ENCODE results near the gene SSB. TPM values are rescaled to one million over a fixed set of nuclear protein-coding genes. Genes with fewer than 3 reads are reported as not detected.

Gene SSB
- total and polyA plus RNA-seq, 2 of the 13 experiments (the other 11 are each of a cell fraction or from before 2014, with no cell fraction given) = 109 to 208 TPM

GRCh38 chr2:169824373-169825333 lies 26.0 kb downstream of the SSB start, which contains the start of gene METTL5 (continued):
- TF ChIP-seq RORA (CRISPR knock-in tag; IDR thresholded peaks at IDR 0.05) (0 out of 2 replicates have a peak, but pooled peaks have one; percentile 6), ZBTB3 (CRISPR knock-in tag; IDR thresholded peaks at IDR 0.05; ENCODE audit: borderline replicate concordance, low read depth) (0 out of 2 replicates have a peak, but pooled peaks have one; percentile 86), PTBP1 (IDR thresholded peaks at IDR 0.05; ENCODE audit: low read depth, low read length, poor library complexity, severe bottlenecking) (peak; percentile 53), YEATS4 (CRISPR knock-in tag; IDR thresholded peaks at IDR 0.05; ENCODE audit: borderline replicate concordance) (peak; percentile 98), MXD3 (CRISPR knock-in tag; IDR thresholded peaks at IDR 0.05) (peak; percentile 93), KDM5B (CRISPR knock-in tag; IDR thresholded peaks at IDR 0.05; ENCODE audit: borderline replicate concordance) (peak; percentile 96), SNAPC2 (CRISPR knock-in tag; IDR thresholded peaks at IDR 0.05) (no peak), YEATS2 (CRISPR knock-in tag; IDR thresholded peaks at IDR 0.05; ENCODE audit: borderline replicate concordance) (peak; percentile 55; the same call in 1 of the 2 replicates), ZNF607 (CRISPR knock-in tag; IDR thresholded peaks at IDR 0.05; ENCODE audit: borderline replicate concordance) (peak; percentile 99), HNRNPH1 (optimal IDR thresholded peaks at IDR 0.05; ENCODE audit: low read depth, low read length) (no peak), ZNF510 (CRISPR knock-in tag; IDR thresholded peaks at IDR 0.05; ENCODE audit: low read depth) (0 out of 2 replicates have a peak, but pooled peaks have one; percentile 38), CAMTA2 (CRISPR knock-in tag; IDR thresholded peaks at IDR 0.05; ENCODE audit: borderline replicate concordance) (no peak), HNRNPLL (IDR thresholded peaks at IDR 0.05; ENCODE audit: low read depth, low read length, poor library complexity, severe bottlenecking) (peak; percentile 88), KDM4B (CRISPR knock-in tag; IDR thresholded peaks at IDR 0.05) (peak; percentile 47; the same call in 1 of the 2 replicates), NR3C1 (CRISPR knock-in tag; IDR thresholded peaks at IDR 0.05) (no peak), CC2D1A (CRISPR knock-in tag; IDR thresholded peaks at IDR 0.05) (no peak), ZNF282 (IDR thresholded peaks at IDR 0.05; ENCODE audit: partially characterized antibody) (no peak)
- TF ChIP-seq, protein P1, sequence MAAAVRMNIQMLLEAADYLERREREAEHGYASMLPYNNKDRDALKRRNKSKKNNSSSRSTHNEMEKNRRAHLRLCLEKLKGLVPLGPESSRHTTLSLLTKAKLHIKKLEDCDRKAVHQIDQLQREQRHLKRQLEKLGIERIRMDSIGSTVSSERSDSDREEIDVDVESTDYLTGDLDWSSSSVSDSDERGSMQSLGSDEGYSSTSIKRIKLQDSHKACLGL (CRISPR knock-in tag; IDR thresholded peaks at IDR 0.05) = peak; percentile 96
- TF ChIP-seq, protein P2, sequence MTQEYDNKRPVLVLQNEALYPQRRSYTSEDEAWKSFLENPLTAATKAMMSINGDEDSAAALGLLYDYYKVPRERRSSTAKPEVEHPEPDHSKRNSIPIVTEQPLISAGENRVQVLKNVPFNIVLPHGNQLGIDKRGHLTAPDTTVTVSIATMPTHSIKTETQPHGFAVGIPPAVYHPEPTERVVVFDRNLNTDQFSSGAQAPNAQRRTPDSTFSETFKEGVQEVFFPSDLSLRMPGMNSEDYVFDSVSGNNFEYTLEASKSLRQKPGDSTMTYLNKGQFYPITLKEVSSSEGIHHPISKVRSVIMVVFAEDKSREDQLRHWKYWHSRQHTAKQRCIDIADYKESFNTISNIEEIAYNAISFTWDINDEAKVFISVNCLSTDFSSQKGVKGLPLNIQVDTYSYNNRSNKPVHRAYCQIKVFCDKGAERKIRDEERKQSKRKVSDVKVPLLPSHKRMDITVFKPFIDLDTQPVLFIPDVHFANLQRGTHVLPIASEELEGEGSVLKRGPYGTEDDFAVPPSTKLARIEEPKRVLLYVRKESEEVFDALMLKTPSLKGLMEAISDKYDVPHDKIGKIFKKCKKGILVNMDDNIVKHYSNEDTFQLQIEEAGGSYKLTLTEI (CRISPR knock-in tag; conservative IDR thresholded peaks at IDR 0.05) = no peak
- TF ChIP-seq, protein P3, sequence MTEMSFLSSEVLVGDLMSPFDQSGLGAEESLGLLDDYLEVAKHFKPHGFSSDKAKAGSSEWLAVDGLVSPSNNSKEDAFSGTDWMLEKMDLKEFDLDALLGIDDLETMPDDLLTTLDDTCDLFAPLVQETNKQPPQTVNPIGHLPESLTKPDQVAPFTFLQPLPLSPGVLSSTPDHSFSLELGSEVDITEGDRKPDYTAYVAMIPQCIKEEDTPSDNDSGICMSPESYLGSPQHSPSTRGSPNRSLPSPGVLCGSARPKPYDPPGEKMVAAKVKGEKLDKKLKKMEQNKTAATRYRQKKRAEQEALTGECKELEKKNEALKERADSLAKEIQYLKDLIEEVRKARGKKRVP (CRISPR knock-in tag; IDR thresholded peaks at IDR 0.05) = peak in 1 of 2 experiments; percentile 52; a peak in 1 of 4 replicates
- TF ChIP-seq, protein P4, sequence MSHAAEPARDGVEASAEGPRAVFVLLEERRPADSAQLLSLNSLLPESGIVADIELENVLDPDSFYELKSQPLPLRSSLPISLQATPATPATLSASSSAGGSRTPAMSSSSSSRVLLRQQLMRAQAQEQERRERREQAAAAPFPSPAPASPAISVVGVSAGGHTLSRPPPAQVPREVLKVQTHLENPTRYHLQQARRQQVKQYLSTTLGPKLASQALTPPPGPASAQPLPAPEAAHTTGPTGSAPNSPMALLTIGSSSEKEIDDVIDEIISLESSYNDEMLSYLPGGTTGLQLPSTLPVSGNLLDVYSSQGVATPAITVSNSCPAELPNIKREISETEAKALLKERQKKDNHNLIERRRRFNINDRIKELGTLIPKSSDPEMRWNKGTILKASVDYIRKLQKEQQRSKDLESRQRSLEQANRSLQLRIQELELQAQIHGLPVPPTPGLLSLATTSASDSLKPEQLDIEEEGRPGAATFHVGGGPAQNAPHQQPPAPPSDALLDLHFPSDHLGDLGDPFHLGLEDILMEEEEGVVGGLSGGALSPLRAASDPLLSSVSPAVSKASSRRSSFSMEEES (CRISPR knock-in tag; IDR thresholded peaks at IDR 0.05) = peak; percentile 73

Data from HepG2 (cell line).